Measurements from ENCODE around the gene CLPTM1.

DNA sequence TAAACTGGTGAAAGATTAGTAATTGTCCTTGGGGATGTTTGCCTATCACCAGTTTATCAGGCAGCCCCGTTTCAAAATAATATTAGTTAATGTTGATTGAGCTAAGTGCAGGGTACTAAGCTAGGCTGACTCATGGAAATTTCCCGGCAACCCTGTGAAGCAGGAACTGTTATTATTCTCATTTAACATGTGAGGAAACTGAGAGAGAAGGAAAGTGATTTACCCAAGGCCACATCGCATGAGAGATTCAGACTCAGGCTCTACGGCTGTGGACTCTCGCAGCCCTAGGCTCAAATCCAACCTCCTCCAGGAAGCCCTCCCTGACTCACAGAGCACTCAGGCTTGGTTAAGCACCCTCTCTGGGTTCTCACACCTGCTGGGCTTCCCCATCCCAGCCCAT, 19.7 kb downstream of the CLPTM1 start:
- TF ChIP-seq ARNTL (CRISPR knock-in tag; IDR thresholded peaks at IDR 0.05; ENCODE audit: borderline replicate concordance, low read depth) (no peak), BACH2 (CRISPR knock-in tag; IDR thresholded peaks at IDR 0.05; ENCODE audit: borderline replicate concordance) (no peak), TOX (CRISPR knock-in tag; IDR thresholded peaks at IDR 0.05; ENCODE audit: borderline replicate concordance) (no peak), ZFP3 (CRISPR knock-in tag; IDR thresholded peaks at IDR 0.05) (no peak), ZFP30 (CRISPR knock-in tag; IDR thresholded peaks at IDR 0.05) (no peak), ISL1 (CRISPR knock-in tag; IDR thresholded peaks at IDR 0.05) (no peak), RARB (CRISPR knock-in tag; IDR thresholded peaks at IDR 0.05) (no peak)
- TF ChIP-seq, protein P1, sequence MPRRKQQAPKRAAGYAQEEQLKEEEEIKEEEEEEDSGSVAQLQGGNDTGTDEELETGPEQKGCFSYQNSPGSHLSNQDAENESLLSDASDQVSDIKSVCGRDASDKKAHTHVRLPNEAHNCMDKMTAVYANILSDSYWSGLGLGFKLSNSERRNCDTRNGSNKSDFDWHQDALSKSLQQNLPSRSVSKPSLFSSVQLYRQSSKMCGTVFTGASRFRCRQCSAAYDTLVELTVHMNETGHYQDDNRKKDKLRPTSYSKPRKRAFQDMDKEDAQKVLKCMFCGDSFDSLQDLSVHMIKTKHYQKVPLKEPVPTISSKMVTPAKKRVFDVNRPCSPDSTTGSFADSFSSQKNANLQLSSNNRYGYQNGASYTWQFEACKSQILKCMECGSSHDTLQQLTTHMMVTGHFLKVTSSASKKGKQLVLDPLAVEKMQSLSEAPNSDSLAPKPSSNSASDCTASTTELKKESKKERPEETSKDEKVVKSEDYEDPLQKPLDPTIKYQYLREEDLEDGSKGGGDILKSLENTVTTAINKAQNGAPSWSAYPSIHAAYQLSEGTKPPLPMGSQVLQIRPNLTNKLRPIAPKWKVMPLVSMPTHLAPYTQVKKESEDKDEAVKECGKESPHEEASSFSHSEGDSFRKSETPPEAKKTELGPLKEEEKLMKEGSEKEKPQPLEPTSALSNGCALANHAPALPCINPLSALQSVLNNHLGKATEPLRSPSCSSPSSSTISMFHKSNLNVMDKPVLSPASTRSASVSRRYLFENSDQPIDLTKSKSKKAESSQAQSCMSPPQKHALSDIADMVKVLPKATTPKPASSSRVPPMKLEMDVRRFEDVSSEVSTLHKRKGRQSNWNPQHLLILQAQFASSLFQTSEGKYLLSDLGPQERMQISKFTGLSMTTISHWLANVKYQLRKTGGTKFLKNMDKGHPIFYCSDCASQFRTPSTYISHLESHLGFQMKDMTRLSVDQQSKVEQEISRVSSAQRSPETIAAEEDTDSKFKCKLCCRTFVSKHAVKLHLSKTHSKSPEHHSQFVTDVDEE (CRISPR knock-in tag; IDR thresholded peaks at IDR 0.05): no peak
- TF ChIP-seq, protein P2, sequence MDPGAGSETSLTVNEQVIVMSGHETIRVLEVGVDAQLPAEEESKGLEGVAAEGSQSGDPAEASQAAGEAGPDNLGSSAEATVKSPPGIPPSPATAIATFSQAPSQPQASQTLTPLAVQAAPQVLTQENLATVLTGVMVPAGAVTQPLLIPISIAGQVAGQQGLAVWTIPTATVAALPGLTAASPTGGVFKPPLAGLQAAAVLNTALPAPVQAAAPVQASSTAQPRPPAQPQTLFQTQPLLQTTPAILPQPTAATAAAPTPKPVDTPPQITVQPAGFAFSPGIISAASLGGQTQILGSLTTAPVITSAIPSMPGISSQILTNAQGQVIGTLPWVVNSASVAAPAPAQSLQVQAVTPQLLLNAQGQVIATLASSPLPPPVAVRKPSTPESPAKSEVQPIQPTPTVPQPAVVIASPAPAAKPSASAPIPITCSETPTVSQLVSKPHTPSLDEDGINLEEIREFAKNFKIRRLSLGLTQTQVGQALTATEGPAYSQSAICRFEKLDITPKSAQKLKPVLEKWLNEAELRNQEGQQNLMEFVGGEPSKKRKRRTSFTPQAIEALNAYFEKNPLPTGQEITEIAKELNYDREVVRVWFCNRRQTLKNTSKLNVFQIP (CRISPR knock-in tag; IDR thresholded peaks at IDR 0.05; ENCODE audit: borderline replicate concordance, low read depth): no peak
- TF ChIP-seq, protein P3, sequence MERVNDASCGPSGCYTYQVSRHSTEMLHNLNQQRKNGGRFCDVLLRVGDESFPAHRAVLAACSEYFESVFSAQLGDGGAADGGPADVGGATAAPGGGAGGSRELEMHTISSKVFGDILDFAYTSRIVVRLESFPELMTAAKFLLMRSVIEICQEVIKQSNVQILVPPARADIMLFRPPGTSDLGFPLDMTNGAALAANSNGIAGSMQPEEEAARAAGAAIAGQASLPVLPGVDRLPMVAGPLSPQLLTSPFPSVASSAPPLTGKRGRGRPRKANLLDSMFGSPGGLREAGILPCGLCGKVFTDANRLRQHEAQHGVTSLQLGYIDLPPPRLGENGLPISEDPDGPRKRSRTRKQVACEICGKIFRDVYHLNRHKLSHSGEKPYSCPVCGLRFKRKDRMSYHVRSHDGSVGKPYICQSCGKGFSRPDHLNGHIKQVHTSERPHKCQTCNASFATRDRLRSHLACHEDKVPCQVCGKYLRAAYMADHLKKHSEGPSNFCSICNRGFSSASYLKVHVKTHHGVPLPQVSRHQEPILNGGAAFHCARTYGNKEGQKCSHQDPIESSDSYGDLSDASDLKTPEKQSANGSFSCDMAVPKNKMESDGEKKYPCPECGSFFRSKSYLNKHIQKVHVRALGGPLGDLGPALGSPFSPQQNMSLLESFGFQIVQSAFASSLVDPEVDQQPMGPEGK (CRISPR knock-in tag; IDR thresholded peaks at IDR 0.05; ENCODE audit: borderline replicate concordance): no peak
- TF ChIP-seq, protein P4, sequence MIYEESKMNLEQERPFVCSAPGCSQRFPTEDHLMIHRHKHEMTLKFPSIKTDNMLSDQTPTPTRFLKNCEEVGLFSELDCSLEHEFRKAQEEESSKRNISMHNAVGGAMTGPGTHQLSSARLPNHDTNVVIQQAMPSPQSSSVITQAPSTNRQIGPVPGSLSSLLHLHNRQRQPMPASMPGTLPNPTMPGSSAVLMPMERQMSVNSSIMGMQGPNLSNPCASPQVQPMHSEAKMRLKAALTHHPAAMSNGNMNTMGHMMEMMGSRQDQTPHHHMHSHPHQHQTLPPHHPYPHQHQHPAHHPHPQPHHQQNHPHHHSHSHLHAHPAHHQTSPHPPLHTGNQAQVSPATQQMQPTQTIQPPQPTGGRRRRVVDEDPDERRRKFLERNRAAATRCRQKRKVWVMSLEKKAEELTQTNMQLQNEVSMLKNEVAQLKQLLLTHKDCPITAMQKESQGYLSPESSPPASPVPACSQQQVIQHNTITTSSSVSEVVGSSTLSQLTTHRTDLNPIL (CRISPR knock-in tag; IDR thresholded peaks at IDR 0.05; ENCODE audit: low read depth): no peak
